Measurements from ENCODE around the gene CDO1. TPM values are rescaled to one million over a fixed set of nuclear protein-coding genes. Genes with fewer than 3 reads are reported as not detected.

Gene CDO1
- total RNA-seq, 1 donor from 2014 or later, result 21.9 TPM

- H3K79me2 ChIP-seq (ENCODE audit: low read depth), result no peaks in the 10 kb centered on the region
- H3K36me3 ChIP-seq, result peaks cover 2% of the 10 kb centered on the region
- Mint-ChIP-seq H3K4me3 (no peak overlapping the region), H3K9me3 (no peaks in the 10 kb centered on the region), H3K27ac (no peak overlapping the region), H3K27me3 (ENCODE audit: insufficient read depth, low read depth) (no peaks in the 10 kb centered on the region), H3K4me1 (no peaks in the 10 kb centered on the region), H3K36me3 (peaks cover 17% of the 10 kb centered on the region)
- no peaks in the 10 kb centered on the region for H3K4me1 ChIP-seq
- no peaks in the 10 kb centered on the region for H3K9me3 ChIP-seq (ENCODE audit: low read depth)
- TF ChIP-seq EZH2phosphoT487 (IDR thresholded peaks at IDR 0.05) (no peak), CTCF (IDR thresholded peaks at IDR 0.05) (no peak), EZH2 (IDR thresholded peaks at IDR 0.05) (no peak)
- no peaks in the 10 kb centered on the region for H3K27me3 ChIP-seq
- H3K4me2 ChIP-seq, result no peak overlapping the region
- no peak overlapping the region for H3K4me3 ChIP-seq
- H4K20me1 ChIP-seq (ENCODE audit: low read depth), result no peaks in the 10 kb centered on the region
- H3F3A ChIP-seq (ENCODE audit: low read depth), result no peaks in the 10 kb centered on the region
- no peak overlapping the region for H2AFZ ChIP-seq (replicated peaks)
- H3K27ac ChIP-seq, result no peak overlapping the region
- no peak overlapping the region for H3K9ac ChIP-seq
- no peak for DNase-seq (ENCODE audit: low spot score)
Observed at GRCh38 chr5:115801152-115801551, 15.3 kb downstream of the CDO1 start.

GRCh38 chr5:115800108-115800507 is 16.4 kb downstream of the CDO1 start:
- H3K9me3 ChIP-seq (ENCODE audit: low read depth), result no peaks in the 10 kb centered on the region
- H3K9me3 Mint-ChIP-seq, result no peaks in the 10 kb centered on the region
- H3K27ac Mint-ChIP-seq, result no peak overlapping the region
- no peaks in the 10 kb centered on the region for H3K4me1 Mint-ChIP-seq
- DNase-seq (ENCODE audit: low spot score), result no peak
- no peaks in the 10 kb centered on the region for H3K27me3 Mint-ChIP-seq (ENCODE audit: insufficient read depth, low read depth)
- no peak overlapping the region for H3K4me3 ChIP-seq
- peaks cover 11% of the 10 kb centered on the region for H3K36me3 Mint-ChIP-seq
- H3K9ac ChIP-seq, result no peak overlapping the region
- no peaks in the 10 kb centered on the region for H3K36me3 ChIP-seq
- H3K79me2 ChIP-seq (ENCODE audit: low read depth), result no peaks in the 10 kb centered on the region
- H3K4me2 ChIP-seq, result no peak overlapping the region
- no peaks in the 10 kb centered on the region for H3K27me3 ChIP-seq
- H2AFZ ChIP-seq (replicated peaks), result no peak overlapping the region
- TF ChIP-seq CTCF (IDR thresholded peaks at IDR 0.05) (no peak), EZH2phosphoT487 (IDR thresholded peaks at IDR 0.05) (no peak), EZH2 (IDR thresholded peaks at IDR 0.05) (no peak)
- no peaks in the 10 kb centered on the region for H3F3A ChIP-seq (ENCODE audit: low read depth)
- H3K27ac ChIP-seq, result no peak overlapping the region
- H3K4me3 Mint-ChIP-seq, result no peak overlapping the region
- H3K4me1 ChIP-seq, result no peaks in the 10 kb centered on the region
- no peaks in the 10 kb centered on the region for H4K20me1 ChIP-seq (ENCODE audit: low read depth)

- Mint-ChIP-seq H3K27me3 (ENCODE audit: insufficient read depth, low read depth) (no peaks in the 10 kb centered on the region), H3K27ac (no peak overlapping the region), H3K4me3 (no peak overlapping the region), H3K9me3 (no peaks in the 10 kb centered on the region), H3K36me3 (peaks cover 2% of the 10 kb centered on the region), H3K4me1 (no peaks in the 10 kb centered on the region)
- Histone ChIP-seq H4K20me1 (ENCODE audit: low read depth) (no peaks in the 10 kb centered on the region), H3K4me2 (no peak overlapping the region), H2AFZ (replicated peaks) (no peak overlapping the region), H3K9ac (no peak overlapping the region), H3K27me3 (no peaks in the 10 kb centered on the region), H3K4me1 (no peaks in the 10 kb centered on the region), H3K79me2 (ENCODE audit: low read depth) (no peaks in the 10 kb centered on the region), H3F3A (ENCODE audit: low read depth) (no peaks in the 10 kb centered on the region), H3K4me3 (no peak overlapping the region), H3K27ac (no peak overlapping the region), H3K36me3 (no peaks in the 10 kb centered on the region), H3K9me3 (ENCODE audit: low read depth) (no peaks in the 10 kb centered on the region)
- TF ChIP-seq EZH2 (IDR thresholded peaks at IDR 0.05), result no peak
- DNase-seq (ENCODE audit: low spot score), result no peak
Observed at GRCh38 chr5:115798252-115798651, 18.2 kb downstream of the CDO1 start.

- no peak for TF ChIP-seq EZH2 (IDR thresholded peaks at IDR 0.05)
- TF ChIP-seq CTCF (IDR thresholded peaks at IDR 0.05), result no peak
- TF ChIP-seq EZH2phosphoT487 (IDR thresholded peaks at IDR 0.05), result no peak
- H3K27ac Mint-ChIP-seq, result no peak overlapping the region
- no peak overlapping the region for H3K9ac ChIP-seq
- no peaks in the 10 kb centered on the region for H3F3A ChIP-seq (ENCODE audit: low read depth)
- H3K9me3 Mint-ChIP-seq, result no peaks in the 10 kb centered on the region
- peaks cover 2% of the 10 kb centered on the region for H3K36me3 Mint-ChIP-seq
- H3K27ac ChIP-seq, result no peak overlapping the region
- DNase-seq (ENCODE audit: low spot score), result no peak
- H3K4me1 Mint-ChIP-seq, result no peaks in the 10 kb centered on the region
- no peaks in the 10 kb centered on the region for H3K27me3 ChIP-seq
- H3K79me2 ChIP-seq (ENCODE audit: low read depth), result no peaks in the 10 kb centered on the region
- no peaks in the 10 kb centered on the region for H3K4me1 ChIP-seq
- H3K9me3 ChIP-seq (ENCODE audit: low read depth), result no peaks in the 10 kb centered on the region
- H3K4me2 ChIP-seq, result no peak overlapping the region
- no peak overlapping the region for H2AFZ ChIP-seq (replicated peaks)
- no peaks in the 10 kb centered on the region for H3K36me3 ChIP-seq
- no peaks in the 10 kb centered on the region for H4K20me1 ChIP-seq (ENCODE audit: low read depth)
- H3K27me3 Mint-ChIP-seq (ENCODE audit: insufficient read depth, low read depth), result no peaks in the 10 kb centered on the region
- H3K4me3 Mint-ChIP-seq, result no peak overlapping the region
- no peak overlapping the region for H3K4me3 ChIP-seq
Observed at GRCh38 chr5:115796656-115797055, 19.8 kb downstream of the CDO1 start.
